GM19025 (cell line): ENCODE data around the gene BLMH.
"Not testable (repeated sequence)": the region's sequence is repeated elsewhere in the genome, so short reads cannot be mapped to it uniquely, and the experiment has no call there.

Experiments
- ATAC-seq: cut with Tn5 transposase; IDR thresholded peaks from one replicate; pipeline ENCODE4 v1.9.1; 2021; ENCODE audit warnings: mild to moderate bottlenecking, low read depth, moderate library complexity; ENCODE audit not compliant: unreplicated experiment

Gene BLMH

DNA sequence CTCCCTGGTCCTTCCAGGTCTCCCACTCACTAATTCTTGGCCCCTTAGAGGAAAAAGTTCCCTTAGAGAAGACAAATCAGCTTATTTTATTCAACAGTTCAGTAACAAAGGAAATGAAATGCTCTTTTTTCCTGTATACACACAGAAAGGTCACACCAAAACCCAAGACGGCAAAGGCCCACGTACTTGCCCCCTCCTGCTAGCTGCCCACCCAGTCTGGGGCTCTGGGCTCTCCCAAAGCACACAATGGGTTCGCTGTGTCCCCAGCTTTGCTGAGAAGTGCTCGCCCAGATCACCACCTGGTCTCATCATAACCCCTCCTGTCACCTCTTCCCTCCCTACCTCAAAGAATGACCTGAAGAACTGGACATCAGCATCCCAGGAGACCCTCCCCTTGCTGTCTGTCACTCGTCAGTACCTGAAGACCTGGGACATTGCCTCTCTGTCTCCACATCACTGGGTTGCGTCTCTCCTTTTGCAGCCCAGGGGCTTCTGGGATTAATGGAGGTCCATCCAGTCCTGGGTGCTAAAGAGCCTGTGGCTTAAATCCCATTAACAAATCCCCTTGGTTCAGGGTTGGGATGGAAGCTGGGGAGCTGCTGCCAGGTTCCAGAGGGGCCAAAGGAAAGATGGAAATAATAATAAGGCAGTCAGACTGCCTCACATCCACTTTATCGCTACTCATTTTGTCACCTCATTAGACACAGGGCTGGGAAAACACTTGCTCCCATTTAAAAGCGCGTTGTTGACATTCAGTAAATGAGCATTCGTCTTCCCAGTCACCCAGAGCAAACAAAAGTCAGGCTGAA is 59.5 kb downstream of the BLMH start:
- no peak for ATAC-seq

DNA sequence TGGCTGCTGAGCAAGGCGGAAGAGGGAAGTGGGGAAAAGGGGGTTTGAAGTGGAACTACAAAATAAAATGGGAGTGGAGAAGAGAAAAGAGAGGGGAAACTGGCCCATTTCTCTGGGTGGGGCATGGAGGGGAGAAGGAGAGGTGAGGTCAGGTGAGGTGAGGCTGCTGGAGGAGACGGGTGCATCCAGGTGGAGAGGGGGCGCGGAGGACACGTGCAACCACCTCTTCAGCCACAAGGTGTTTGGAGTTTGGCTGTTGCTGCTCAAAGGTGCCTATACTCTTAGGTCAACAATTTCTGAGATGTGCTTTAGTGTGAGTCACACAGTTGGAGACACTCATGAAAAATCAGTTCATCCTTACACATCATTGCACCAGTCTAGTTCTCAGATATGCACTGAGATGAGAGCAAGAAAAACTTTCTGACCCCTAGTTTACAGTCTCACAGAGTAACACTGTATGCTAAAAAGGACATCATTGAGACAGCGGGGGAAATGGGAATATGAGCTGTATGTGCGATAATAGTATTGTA is 61.1 kb downstream of the BLMH start:
- ATAC-seq, result no peak

DNA sequence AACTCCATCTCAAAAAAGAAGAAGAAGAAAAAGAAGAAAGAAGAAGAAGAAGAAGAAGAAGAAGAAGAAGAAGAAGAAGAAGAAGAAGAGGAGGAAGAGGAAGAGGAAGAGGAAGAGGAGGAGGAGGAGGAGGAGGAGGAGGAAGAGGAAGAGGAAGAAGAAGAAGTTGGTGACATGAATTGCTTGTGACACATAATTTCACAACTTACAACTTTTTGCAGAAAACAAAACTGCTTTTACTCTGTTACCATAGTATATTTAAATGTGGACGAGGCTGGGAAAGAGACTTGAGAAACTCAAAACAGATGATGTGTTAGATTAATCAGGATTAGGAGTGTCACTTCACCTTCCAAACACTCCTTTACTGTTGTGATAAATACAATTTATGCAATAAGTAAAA is 61.7 kb downstream of the BLMH start:
- ATAC-seq, result not testable (repeated sequence)

DNA sequence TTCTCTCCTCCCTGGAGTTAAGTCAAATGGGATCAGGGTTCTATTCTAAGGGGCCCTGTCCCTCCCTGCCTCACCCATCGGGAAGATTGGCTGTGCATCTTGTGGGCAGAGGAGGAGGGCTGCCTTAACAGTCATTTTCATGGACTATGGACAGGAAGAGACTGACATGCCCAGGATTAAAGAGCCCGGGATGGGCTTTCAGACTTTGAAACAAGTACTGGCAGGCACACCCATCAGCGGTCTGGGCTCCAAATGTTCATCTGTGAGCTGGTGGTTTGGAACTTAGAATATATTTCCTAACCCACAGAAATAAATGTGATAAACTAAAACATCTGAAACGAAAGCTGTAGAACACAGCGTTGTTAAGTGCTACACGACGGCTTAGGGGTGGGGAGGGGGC is 62.7 kb downstream of the BLMH start:
- no peak for ATAC-seq

DNA sequence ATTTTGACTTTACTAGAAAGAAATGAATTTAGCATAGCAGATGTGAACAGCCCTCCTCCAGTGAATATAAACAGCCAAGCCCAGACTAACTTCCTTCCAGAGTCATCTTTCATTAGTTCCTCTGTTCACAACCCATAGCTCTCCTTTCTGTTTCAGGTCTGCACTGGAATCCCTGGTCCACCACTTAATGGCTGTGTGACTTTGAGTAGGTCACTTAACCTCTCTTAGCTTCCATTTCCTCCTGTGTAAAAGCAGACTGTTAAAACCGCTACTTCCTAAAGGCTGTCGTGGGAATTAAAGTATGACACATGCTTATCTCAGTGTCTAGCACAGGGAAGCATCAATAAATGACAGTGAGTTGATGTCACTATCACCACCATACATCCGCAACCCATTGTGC is 63.7 kb downstream of the BLMH start:
- ATAC-seq, result no peak

DNA sequence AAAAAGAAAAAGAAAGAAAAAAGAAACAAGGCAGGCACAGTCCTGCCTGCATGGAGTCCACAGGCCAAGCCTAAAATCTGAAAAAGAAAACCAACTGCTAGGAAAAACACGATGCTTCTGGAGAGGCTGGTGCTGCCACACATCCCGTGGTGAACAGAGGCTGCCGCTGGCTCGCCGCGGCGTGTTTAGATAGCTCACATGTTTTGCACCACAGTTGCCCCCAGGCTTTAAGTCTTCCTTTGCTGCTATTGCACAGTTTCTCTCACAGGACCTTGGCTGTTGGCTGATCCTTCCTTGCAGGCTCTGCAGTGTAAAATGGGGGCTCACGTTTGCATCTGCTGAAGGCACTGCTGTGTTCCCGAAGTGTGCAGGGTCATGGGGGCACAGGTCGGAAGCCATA is 64.9 kb downstream of the BLMH start:
- ATAC-seq, result no peak

DNA sequence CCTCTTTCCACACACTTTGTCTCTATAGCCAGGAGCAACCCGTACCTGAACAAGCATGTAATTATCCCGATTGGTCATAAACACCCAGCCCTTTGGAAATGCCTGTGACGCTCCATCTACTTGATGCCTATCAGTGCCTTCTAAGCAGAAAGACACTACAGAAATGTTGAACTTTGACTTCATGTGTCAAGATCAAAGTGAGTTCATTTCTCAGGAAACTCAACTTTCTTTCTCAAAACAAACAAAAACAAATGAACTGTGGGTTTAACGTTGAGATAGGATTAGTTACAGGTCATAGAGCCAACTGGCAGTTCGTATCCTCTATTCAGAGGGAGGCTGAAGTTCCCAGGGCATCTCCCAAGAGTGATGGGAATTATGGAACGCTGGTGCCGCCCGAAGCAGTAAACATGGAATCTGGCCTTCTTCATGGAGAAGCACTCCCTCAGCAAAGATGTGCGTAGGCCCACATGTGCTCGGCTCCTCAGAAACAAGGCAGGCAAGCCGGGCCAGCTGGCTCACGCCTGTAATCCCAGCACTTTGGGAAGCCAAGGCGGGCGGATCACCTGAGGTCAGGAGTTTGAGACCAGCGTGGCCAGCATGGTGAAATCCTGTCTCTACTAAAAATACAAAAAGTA is 65.7 kb downstream of the BLMH start:
- no peak for ATAC-seq

DNA sequence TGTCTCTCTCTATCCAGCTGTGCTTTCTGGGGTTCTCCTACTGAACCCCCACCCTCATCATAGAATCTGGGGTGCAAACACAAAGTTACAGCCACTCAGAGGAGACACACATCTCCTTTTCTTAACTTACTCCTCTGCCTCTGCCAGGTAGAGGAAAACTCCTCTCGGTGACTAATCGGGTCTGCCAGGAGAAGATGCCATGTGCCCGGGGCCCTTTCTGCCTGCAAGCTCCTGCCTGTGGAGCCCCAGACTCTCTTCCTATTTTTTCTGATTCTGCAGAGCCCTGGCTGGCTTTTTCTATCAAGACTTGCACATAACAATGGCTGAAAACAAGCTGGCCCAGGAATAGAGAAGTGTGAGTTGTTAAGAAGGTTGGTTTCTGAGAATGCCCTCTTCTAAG is 66.6 kb downstream of the BLMH start:
- ATAC-seq, result no peak

DNA sequence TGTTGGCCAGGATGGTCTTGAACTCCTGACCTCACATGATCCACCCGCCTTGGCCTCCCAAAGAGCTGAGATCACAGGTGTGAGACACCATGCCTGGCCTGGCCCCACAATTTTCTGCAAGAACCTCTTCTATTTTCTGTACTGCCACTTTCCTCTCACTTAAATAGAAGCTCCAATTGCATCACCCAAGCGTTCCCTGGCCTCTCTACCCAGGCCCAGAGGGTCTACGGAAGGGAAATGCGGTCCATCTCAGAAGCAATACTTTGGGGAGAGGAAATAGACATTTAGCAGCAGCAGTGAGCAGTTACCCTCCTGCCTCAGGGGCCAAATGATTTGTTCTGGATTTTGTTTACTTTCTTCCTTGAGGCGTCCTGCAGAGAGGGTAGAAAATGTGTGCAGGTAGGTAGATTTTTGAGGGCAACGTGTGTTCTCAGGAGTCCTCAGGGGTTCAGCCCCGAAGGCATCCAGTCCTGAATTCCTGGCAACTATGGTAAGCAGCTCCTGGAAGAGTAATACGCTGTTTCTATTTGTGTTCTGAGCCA is 67.3 kb downstream of the BLMH start:
- no peak for ATAC-seq

DNA sequence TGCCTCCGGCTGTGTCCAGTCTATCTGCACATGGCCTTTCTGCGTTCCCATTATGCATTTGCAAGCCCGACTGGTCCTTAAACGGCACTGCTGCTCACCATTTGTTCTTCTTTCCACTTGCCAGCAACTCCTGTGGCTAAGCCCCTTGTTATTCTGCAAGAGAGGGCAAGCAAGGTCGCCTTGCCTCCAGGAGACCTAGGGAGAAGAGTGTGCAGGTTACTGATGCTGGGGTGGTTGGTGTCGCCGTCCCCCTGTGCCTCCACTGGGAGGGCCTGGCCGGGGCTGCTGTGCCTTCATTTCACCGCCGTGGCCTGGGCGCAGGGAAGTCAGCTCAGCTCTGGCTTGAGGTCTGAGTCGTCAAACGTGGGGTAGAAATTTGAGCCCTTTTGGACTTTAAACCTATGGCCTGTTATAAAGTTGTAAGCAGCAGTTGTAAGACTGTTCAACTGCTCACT is 69.0 kb downstream of the BLMH start:
- ATAC-seq, result no peak

DNA sequence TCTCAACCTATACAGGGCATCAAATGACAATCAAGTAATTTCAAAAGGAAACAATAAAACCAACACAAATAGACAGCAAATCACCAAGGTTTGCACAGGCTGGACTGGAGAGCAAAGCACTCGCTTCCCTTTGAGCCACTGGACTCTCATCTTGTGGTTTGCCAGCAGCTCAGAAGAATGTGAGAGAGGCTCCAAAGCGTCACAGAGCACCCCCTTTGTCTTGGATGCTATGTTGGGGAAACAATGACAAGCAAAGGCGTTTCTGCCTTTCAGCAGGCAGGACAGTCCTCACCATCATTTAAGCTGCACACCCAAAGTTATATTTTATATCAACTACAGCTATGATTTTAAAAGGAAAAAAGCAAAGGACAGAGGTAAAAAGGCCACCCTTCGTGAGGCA is 69.5 kb downstream of the BLMH start:
- no peak for ATAC-seq

DNA sequence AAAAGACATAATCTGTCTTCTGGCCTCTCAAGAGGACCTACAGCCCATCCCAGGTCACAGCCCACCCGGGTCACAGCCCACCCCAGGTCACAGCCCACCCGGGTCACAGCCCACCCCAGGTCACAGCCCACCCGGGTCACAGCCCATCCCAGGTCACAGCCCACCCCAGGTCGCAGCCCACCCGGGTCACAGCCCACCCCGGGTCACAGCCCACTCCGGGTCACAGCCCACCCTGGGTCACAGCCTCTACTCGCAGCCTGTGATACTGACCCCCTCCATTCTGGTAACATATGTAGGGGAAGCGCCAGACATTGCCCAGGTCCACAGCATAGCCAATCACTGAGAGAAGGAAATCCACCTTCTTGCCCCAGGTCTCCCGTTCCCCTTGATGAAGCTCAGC is 70.4 kb downstream of the BLMH start:
- ATAC-seq, result no peak

DNA sequence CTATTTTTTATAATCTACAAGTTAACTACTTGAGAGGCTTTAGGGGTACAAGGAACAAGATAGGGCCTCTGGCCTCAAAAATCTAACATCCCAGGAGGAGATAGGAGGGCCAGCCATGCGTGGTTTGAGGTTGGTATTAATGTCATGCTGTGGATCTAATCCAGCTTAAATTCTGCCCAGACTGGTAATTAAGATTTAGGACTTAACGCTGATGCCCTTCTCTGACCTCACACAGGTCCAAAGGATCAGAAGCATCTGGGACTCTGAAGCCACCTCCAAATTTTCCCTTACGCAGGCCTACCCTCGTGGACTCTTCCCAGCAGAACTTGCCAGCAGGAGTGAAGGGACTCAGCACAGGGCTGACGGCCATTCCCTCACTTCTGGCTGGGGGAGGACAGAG is 71.3 kb downstream of the BLMH start:
- no peak for ATAC-seq

DNA sequence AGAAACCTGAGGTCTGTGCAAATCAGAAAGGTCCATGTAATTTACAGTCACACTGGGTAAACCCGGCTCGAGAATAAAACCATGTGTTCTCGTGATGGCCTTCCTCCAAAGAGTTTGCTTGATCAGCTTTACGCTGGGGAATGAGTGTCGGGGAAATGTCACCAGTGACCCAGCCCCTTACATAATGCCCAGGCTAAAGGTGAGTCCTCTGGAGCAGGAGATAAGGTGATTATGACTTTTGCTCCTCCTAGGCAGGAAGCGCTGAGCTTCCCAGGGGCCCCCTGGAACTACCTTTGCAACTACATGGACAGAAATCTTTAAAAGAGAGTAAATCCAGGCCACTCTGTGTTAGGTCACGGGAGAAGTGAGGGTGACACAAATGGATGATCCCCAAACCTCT is 71.9 kb downstream of the BLMH start:
- no peak for ATAC-seq

DNA sequence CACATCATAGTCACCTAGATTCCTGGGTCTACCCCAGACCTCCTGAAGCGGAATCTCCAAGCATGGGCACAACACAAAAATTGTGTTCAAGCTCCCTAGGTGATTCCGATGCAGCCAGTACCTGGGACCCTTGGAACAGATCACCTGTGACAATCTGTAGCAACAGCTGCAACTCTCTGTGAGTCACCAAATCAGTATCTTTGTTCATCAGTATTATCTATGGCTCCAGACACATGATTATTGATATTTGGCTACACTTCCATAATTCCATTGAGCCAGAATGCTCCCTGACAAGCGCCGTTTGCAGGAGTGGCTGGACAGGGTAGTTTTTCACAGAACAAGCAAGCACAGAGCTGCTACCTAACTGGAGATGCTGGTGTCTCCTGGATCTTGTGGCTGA is 72.4 kb downstream of the BLMH start:
- ATAC-seq, result no peak

DNA sequence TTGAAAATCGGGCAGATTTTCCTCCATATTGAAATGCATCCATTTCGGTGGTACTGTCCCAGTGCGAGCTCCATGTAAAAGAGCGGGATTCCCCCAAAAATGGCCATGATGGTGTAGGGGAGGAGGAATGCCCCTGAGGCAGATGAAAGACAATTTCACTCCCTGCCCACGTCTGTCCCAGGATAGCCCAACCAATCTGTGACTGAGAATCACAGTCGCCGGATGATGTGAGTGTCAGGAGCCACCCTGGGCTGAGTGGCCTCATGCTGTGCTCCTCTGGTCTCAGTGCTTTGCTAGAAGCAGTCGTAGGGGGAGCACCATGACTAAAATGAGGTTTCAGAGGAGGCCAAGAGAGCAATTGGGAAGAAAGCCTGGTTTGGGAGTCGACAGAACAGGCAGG is 72.9 kb downstream of the BLMH start:
- no peak for ATAC-seq

DNA sequence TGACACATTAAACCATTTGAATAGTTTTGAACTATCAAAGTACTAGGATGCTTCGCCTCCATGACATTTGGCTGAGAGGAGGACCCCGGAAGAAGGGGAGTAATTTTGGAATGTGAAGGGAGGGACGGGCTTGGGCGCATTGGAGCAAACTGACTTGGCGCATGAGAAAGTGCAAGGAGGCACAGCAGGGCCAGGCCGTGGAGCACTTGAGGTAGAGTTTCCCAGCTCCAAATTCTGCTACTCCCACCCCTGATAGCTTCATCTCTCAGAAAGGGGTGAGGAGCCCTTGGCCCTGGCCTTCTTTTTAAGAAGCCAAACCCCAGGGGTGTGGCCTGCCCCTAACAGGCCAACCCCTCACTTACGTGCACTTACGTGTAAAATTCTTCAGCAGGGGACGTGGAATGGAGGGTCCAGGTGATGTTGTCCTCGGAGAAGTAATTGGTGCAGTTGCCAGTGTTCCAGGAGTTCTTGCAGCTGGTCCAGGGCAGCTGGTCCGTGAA is 73.9 kb downstream of the BLMH start:
- ATAC-seq, result no peak

DNA sequence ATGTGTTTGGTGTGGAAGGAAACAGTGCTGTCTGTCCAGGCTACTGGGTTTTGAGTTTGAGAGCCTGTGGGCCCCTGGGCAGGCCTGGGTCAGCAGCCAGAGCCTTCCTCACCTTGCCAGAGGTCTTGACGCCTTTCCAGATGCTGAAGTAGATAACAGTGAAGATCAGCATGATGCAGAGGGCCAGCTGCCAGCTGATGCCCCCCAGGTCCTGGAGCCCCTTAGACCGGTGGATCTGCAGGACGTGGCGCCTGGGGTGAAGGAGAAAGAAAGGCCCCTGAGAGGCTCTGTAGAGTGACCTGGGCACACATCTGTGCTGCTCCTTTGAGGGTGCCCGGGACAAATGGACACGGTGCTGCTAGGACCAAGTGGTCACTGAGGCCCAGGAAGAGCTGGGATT is 74.7 kb downstream of the BLMH start:
- no peak for ATAC-seq

DNA sequence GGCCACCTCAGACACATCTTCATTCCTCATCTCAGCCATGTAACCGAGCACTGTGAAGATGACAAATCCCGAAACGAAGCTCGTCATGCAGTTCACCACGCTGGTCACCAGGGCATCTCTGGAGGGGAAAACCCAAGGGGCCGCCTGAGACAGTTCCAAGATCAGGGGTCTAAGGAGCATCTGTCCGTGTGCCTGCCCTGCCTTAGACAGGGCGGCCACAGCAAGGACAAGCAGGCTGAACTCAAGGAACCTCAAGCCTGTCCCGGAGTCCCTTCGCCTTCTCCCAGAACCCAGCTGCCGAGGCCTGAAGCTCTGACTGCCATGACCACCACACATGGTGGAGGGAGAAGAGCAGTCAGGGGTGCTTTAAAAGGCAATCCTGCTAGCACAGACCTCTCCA is 79.0 kb downstream of the BLMH start:
- peak; percentile 82 for ATAC-seq

DNA sequence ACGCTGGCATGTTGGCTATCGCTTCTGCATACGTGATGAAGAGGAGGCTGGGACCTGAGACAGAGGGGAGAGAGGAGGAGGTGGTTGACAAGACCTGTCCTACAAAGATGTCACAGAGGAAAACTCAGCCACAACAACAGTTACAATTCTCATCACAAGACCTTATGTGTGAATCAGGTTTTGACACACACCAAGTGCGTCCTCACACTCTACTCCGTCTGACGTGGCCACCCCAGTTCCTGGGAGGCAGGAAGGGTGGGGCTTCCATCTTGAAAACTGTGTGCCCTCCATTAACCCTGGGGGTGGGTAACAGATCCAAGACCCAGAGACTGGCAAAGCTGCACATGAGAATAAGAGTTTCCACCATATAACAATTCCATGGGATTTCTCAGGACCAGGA is 80.4 kb downstream of the BLMH start:
- no peak for ATAC-seq

DNA sequence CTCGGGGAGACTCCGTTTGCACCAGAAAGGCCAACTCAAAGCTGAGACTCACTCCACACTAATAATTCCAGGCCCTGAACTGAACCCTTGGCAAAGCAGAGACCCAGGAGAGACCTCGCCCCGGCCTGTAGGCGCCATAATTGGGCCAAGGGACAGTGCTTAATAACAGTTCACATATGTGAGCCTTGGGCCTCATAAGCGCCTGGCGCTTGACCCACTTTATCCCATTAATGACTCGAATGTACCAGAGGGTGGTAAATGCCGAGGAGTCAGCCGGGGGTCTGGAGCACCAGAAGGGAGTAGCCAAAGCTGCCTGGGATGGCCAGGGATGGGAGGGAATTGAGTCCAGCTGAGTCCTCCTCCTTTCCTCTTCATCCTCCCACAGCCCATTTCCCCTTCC is 80.8 kb downstream of the BLMH start:
- no peak for ATAC-seq

DNA sequence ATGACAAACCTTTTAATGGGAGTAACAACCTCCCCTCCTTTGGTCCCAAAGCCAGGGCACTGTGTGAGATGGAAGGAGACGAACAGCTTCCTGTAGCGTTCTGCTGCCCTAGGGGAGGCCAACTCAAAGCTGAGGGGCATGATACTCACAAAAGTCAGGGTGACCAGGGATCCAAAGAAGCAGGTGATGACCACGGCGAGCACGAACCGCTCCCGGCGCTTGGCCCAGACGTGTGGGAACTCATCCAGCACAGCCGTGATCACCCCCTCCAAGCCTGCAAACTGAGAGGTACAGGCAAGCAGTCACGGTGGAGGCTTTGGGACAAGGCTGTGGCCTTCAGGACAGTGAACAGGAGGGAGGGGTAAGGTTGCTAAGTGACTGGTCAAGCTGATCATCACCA is 81.4 kb downstream of the BLMH start:
- ATAC-seq, result no peak
